C4-2B (cell line): ENCODE data around the gene RPL9.

ENCODE experiments used
- ZFX ChIP-seq: fragments of 450-650 bp; IDR thresholded peaks from 2 replicates; pipeline ENCODE4 v1.6.1; 2017
- TF ChIP-seq, protein P1 (sequence below): fragments of 450-650 bp; conservative IDR thresholded peaks from 2 replicates; pipeline ENCODE4 v1.5.1; 2017; ENCODE audit warnings: mild to moderate bottlenecking

DNA sequence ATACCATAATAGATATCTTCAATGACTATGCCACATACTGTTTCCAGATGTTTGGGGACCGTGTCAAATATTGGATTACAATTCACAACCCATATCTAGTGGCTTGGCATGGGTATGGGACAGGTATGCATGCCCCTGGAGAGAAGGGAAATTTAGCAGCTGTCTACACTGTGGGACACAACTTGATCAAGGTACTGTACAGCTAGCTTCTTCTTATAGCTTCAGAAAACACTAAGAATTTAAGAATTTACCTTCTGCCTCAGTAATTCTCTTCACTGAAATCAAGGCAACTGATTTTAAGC lies 51.2 kb downstream of the RPL9 start:
- TF ChIP-seq, protein P1, sequence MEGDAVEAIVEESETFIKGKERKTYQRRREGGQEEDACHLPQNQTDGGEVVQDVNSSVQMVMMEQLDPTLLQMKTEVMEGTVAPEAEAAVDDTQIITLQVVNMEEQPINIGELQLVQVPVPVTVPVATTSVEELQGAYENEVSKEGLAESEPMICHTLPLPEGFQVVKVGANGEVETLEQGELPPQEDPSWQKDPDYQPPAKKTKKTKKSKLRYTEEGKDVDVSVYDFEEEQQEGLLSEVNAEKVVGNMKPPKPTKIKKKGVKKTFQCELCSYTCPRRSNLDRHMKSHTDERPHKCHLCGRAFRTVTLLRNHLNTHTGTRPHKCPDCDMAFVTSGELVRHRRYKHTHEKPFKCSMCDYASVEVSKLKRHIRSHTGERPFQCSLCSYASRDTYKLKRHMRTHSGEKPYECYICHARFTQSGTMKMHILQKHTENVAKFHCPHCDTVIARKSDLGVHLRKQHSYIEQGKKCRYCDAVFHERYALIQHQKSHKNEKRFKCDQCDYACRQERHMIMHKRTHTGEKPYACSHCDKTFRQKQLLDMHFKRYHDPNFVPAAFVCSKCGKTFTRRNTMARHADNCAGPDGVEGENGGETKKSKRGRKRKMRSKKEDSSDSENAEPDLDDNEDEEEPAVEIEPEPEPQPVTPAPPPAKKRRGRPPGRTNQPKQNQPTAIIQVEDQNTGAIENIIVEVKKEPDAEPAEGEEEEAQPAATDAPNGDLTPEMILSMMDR, result no peak
- no peak for TF ChIP-seq ZFX
